GM11168 (cell line): ENCODE data around the gene NUDT6.

Experiments used
- in situ Hi-C: fragments of 300-500 bp; cut with MboI; formaldehyde crosslinking; loops from one replicate; pipeline ENCODE4 v1.12.0; 2022; ENCODE audit warnings: low sequenced_read_pairs; ENCODE audit not compliant: unreplicated experiment

The NUDT6 gene

GRCh38 chr4:122917731-122918130 is 4.7 kb downstream of the NUDT6 start:
- in situ Hi-C loops: no loop called here

- in situ Hi-C loops: no loop called here
Observed at GRCh38 chr4:122914938-122915337, 7.5 kb downstream of the NUDT6 start.

GRCh38 chr4:122914292-122914904 is 8.0 kb downstream of the NUDT6 start:
- in situ Hi-C loops: no loop called here

- in situ Hi-C loops: no loop called here
Observed at GRCh38 chr4:122912810-122913575, 9.4 kb downstream of the NUDT6 start.

DNA sequence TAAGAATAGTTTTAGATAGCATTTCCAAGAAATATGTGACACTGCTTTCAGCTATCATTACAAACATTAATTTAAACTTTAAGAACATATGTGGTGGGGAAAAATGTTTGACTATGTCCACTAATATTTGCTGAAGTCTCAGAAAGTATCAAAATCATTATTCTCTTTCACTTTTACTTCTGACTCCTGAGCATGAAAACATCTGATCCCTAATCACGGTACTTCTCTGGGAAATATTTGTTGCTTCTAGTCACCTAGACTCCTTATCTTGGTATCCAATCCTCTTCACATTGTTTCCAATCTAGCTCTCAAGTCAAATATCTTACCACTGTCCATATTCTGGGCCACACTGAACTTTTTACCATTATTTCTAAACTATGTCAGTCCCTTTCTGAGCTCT is 10.8 kb downstream of the NUDT6 start:
- in situ Hi-C loops: no loop called here

- in situ Hi-C loops: no loop called here
Observed at GRCh38 chr4:122909683-122910082, 12.7 kb downstream of the NUDT6 start.

DNA sequence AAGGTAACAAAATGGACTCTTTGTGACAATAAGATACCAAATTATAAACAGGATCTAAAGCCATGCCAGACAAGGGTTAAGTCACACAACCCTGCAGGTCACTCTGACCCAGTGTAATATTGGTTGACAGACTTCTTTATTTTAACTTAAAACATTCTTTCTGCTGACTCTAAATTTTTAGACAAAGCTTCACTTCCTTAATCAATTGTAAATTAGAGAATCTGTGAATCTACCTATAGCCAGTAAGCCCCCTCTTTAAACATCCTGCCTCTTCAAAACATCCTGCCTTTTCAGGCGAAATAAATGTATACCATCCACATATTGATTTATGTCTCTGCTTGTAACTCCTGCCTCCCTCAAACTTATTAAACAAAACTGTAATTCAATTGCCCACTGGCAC is 14.2 kb downstream of the NUDT6 start:
- in situ Hi-C loops: no loop called here

GRCh38 chr4:122906859-122907305 is 15.5 kb downstream of the NUDT6 start:
- in situ Hi-C loops: no loop called here

DNA sequence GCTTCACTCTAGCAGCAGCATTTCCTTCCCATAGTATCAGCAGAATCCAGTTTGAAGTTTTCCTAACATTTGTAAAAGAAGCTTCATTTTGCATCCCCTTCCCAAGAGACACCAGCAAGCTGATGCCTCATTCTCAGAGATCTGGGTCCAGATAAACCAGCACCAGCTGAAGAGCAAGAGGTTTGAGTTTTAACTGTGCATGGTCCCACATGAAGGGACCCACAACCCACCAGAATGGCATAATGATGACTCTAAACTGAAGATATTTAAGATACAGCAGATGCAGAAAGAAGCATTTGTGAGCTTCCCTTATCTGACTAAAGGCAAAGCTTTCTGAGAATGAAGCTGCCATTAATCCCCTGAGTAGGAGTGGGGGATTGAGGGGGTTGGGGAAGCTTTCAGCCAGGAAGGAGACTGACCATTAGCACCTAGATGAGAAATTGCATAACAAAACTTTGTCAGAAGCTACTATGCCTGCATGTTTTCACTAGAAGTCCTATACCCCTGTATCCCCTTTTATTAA is 18.6 kb downstream of the NUDT6 start:
- in situ Hi-C loops: no loop called here

DNA sequence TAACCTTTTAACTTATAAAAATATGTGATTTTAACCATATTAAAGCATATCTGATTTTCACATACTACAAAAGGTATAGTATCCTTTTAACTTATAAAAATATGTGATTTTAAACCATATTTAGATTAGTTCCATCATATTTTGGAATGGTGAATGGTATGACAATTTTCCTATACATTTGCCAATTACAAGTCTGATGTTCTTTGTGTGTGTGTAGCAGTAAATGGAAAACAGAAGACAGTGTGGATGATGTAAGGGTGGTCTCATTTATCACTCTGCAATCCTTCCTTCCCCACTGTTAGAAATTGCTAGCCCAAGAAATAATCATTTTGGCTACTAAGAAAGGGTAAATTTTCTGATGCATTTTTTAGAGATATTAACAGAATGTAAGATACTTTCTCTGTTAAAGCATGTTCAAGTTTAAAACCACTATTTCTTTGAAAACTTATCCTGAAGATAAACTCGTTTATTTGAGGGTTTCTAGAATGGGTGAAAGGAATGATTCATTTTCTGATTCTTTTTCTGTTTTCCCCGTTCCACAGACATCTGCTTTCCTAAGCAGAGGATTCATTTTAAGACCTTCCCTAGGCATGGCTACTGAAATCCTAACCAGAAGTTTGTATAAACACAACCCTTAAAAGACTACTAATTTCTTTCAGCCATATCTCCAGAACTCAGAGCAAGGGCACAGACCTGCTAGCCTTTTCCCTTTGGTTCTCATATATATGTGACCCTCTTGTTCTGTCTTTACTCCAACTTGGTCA is 21.0 kb downstream of the NUDT6 start:
- in situ Hi-C loops: no loop called here

DNA sequence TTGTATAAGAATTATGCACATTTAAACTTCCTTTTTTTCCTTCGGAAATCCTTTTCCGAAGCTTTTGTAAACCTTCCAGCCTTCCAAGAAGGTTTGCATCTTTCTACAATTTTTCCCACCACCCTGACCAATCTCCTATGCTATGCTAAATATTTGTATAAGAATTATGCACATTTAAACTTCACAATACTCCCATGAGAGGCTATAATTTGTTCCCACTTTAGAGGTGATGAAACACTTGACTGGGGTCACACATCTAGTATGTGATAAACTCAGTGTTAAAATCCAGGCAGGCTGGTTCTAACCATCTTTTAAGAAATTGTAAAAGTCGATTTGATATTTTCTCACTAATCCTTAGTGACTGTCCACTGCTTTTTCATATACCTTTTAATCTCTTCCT is 22.1 kb downstream of the NUDT6 start:
- in situ Hi-C loops: no loop called here

DNA sequence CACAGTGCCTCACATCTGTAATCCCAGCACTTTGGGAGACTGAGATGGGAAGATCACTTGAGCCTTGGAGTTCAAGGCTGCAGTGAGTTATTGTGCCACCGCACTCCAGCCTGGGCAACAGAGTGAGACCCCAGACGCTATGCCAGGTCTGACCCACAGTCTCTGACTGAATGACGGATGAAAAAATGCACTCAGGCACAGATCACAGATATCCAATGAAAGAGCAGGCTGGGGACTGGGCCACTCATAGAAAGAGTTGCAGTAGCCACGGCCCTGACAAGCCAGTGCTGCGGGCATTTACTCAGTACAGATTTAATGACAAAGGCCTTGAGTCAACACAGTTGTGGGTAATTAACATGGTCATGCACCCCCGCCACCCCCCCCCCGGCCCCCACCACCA is 22.7 kb downstream of the NUDT6 start:
- in situ Hi-C loops: no loop called here

DNA sequence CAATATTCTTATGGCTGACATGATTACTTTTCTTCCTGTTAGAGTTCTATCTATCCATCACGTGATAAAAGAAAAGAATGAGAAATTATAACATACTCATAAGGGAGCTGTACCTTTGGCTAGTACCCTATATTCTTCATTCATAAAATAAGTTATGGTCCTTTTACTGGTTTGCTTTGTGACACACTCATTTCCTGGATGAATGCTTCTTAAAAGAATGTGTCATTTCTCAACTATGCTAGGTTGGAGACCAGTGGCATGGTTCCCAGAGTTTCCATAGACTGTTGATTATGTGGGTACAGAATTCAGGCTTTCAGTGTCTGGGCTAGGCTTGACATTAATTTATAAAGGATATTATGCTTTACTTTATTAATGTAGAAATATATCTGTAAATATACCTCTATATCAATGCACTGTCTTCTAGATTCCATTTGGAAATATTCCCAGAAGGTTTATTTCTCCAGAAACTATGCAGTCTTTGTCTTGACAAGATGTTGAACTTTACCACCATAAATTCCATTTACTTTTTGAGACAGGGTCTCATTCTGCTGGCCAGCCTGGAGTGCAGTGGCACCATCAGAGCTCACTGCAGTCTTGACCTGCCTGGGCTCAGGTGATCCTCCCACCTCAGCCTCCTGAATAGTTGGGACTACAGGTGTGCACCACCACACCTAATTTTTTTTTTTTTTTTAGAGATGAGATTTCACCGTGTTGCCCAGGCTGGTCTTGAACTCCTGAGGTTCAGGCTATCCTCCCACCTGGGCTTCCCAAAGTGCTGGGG is 23.8 kb downstream of the NUDT6 start:
- in situ Hi-C loops: no loop called here

- in situ Hi-C loops: no loop called here
Observed at GRCh38 chr4:122896270-122896669, 26.1 kb downstream of the NUDT6 start.

DNA sequence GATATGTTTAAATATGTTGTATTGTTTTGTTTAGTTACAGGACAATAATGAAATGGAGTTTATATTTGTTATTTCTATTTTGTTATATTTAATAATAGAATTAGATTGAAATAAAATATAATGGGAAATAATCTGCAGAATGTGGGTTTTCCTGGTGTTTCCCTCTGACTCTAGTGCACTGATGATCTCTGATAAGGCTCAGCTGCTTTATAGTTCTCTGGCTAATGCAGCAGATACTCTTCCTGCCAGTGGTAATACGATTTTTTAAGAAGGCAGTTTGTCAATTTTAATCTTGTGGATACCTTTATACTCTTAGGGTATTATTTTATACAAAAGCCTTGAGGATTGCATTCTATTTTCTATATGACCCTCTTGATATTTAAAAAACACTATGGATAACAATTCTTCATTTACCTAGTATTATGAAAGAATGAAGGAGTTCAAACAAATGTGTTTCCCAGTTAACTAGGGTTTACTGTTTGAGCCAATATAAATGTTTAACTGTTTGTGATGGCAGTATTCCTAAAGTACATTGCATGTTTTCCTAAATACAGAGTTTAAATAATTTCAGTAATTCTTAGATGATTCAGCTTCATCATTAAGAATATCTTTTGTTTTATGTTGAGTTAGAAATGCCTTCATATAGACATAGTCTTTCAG is 26.9 kb downstream of the NUDT6 start:
- in situ Hi-C loops: no loop called here

DNA sequence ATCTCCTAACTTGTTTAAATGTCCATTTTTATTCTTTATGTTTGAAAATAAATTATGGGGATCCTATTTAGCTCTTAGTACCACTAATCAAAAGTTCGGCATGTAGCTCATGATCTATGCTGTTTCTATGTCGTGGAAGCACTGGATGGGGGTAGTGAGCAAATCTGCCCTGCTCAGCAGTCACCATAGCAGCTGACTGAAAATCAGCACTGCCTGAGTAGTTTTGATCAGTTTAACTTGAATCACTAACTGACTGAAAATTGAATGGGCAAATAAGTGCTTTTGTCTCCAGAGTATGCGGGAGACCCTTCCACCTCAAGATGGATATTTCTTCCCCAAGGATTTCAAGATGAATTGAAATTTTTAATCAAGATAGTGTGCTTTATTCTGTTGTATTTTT is 27.6 kb downstream of the NUDT6 start:
- in situ Hi-C loops: no loop called here

GRCh38 chr4:122890147-122890795 is 32.1 kb downstream of the NUDT6 start:
- in situ Hi-C loops: no loop called here

DNA sequence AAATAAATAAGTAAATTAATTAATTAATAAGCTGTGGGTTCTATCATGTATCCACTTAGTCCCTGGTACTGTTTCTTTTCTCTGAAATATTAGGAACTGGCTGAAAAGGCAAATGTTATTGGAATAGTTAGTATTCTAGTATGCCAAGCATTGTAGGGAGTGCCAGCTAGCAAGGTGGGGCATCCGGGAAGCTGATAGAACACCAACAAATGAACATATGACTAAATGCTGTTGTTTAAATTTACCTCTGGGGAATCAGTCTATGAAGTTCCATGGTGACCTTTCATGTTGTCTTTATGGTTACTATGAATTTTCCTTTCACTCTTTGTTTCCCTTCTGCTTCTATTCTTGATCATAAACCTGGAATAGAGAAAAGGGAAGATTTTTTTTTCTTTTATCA is 32.7 kb downstream of the NUDT6 start:
- in situ Hi-C loops: no loop called here

DNA sequence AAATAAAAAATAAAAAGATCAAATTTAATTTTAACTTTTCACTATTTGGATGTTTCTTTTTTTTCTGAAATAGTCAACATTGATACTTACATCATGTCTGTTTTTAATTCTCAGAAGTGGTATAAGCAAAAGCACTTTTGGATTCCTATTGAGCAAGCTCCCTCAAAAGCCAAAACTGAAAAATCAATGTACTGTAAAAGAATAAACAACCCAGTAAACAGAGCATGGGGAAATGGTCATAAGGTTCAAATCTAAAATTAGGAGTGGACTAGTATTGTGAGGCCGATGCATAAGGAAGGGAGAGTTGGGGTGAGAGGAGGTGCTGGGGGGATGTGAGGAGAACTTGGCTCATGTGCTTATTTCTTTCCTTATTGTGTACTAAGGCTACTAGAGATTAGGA is 37.9 kb downstream of the NUDT6 start:
- in situ Hi-C loops: no loop called here
